HFF-Myc (cell line): ENCODE results near the gene THADA.

Source experiments
- DNase-seq: peaks from one replicate; pipeline ENCODE4 v3.0.0-alpha.2; 2011; ENCODE audit warnings: low read depth; ENCODE audit errors: extremely low read depth
- H3K4me3 ChIP-seq: replicated peaks from 2 replicates; pipeline ENCODE4 v1.5.1; 2011; ENCODE audit warnings: low read depth, mild to moderate bottlenecking, control low read depth, low read length
- TF ChIP-seq, protein P1 (sequence below): IDR thresholded peaks from 2 replicates; pipeline ENCODE4 v1.5.1; 2012; ENCODE audit warnings: mild to moderate bottlenecking, low read depth, low read length, control low read depth; ENCODE audit errors: missing control alignments

Gene THADA

DNA sequence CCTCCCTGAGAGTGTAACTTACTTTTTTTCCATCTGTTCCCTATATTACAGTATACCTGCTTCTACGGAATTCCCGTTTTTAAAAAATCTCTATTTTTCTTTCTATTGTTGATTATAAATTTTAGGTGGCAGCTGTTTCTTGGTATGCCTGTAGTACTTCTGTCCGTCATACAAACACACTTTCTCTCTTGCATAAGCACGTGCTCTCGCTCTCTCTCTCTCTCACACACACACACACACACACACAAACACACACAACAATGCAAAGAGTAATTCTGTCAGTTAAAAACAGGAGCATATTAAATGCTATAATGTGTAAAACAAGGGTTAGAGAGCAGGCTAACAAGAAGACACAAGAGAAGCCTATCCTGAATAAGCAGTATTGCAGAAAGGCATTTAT lies 140.5 kb downstream of the THADA start:
- no peak overlapping the region for H3K4me3 ChIP-seq
- TF ChIP-seq, protein P1, sequence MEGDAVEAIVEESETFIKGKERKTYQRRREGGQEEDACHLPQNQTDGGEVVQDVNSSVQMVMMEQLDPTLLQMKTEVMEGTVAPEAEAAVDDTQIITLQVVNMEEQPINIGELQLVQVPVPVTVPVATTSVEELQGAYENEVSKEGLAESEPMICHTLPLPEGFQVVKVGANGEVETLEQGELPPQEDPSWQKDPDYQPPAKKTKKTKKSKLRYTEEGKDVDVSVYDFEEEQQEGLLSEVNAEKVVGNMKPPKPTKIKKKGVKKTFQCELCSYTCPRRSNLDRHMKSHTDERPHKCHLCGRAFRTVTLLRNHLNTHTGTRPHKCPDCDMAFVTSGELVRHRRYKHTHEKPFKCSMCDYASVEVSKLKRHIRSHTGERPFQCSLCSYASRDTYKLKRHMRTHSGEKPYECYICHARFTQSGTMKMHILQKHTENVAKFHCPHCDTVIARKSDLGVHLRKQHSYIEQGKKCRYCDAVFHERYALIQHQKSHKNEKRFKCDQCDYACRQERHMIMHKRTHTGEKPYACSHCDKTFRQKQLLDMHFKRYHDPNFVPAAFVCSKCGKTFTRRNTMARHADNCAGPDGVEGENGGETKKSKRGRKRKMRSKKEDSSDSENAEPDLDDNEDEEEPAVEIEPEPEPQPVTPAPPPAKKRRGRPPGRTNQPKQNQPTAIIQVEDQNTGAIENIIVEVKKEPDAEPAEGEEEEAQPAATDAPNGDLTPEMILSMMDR: no peak
- DNase-seq: no peak

DNA sequence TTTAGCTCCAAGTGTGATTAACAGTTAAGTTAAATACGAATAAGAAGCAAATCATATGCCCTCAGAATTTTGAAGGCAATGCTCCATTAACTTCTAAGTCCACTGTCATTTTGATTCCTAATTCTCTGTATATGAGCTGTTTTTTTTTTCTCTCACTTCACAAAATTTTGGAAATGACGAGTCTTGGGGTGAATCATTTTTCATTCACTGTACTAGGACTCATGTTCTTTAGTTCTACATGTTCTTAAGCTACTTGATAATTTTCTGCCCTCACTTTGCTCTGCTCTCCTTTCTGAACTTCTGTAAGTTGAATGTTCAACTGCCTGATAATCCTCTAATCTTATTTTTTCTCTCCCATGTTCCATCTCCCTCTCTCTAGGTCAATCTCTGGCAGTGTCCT lies 141.0 kb downstream of the THADA start:
- DNase-seq: no peak
- TF ChIP-seq, protein P1: no peak

DNA sequence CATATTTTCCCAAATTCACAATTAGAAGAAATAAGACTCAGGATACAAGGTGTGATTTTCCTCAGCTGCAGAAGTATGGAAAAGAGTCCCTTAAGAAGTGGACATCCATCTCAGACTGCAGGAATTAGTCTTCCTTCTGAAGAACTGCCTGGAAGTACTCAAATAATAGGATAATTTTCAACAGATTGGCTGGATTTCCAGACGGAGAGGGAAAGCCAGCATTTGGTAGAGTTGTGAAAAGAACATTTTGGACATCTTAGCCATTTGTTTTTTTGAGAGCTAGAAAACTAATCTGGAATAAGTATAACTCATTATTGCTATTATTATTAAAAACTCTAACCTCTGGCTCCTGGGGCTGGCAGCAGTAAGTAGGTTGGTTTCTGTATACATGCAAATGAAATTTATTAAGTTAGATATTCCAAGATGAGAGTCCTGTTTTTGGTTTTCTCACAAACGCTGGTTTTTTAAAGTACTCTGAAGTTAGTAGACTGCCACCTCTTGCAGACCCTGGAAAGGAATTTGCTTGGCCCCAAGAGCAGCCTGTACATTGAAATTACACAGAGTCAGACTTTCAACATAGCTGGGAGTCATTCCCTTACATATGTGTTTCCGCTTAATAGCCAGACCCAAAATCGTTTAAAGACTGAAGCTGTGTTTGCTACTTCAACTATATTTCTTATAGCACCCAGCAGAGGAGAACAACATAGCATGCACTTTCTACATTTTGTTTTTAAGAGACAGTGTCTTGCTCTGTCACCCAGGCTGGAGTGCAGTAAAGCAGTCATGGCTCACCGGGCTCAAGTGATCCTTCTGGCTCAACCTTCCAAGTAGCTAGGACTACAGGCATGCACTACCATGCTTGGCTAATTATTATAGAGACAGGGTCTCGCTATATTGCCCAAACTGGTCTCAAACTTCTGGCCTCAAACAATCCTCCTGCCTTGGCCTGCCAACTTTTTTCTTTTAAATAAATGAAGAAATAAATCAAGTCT lies 142.4 kb downstream of the THADA start:
- no peak for DNase-seq
- H3K4me3 ChIP-seq: no peak overlapping the region
- TF ChIP-seq, protein P1: no peak

More for the DNA sequence above, 141.0 kb downstream of the THADA start:
- no peak overlapping the region for H3K4me3 ChIP-seq

DNA sequence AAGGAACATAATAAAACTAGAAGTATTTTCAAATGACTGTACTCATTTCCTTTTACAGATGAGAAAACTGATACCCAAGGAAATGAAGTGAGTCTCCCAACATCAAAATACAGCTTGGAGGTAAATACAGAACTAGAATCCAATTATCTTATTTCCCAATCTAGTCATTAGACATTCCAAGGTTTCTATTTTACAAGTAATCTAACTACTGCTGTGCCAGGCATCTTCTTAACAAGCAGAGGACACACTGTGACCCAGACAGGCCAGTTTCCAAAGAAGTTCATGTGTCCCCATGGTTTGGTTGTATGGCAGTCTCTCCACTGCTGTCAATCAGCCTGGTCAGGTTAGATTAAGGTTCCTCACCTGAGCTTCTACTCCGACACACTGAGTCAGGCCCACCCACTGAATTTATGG lies 143.5 kb downstream of the THADA start:
- DNase-seq: no peak
- TF ChIP-seq, protein P1: no peak
- no peak overlapping the region for H3K4me3 ChIP-seq

DNA sequence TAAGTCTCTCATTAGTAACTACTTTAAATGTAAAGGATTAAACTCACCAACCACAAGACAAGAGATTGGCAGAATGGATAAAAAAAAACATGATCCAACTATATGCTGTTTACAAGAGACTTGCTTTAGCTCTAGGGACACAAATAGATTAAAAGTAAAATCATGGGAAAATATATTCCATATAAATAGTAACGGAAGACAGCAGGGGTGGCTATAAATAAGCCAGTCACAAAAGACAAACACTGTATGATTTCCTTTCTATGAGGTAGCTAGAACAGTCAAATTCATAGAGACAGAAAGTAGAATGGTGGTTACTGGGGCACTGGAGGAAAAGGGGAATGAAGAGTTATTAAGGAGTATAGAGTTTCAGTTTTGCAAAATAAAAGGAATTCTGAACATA lies 145.2 kb downstream of the THADA start:
- DNase-seq: no peak
- no peak overlapping the region for H3K4me3 ChIP-seq
- TF ChIP-seq, protein P1: no peak

DNA sequence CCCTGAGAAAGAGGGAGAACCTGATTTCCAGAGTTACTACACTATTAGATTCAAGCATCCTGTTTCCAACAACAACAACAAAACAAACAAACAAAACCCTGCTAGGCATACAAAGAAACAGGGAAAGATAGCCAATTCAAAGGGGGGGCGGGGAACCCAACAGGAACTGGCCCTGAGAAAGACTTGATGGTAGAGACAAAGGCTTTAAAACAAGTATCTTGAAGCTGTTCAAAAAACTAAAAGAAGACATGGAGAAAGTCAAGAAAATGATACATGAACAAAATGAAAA lies 147.1 kb downstream of the THADA start:
- DNase-seq: no peak
- no peak overlapping the region for H3K4me3 ChIP-seq
- TF ChIP-seq, protein P1: no peak
